HG02885 (cell line): ENCODE measurements around the gene PRKAG2.

ENCODE experiments used
- ATAC-seq: cut with Tn5 transposase; IDR thresholded peaks from one replicate; pipeline ENCODE4 v1.9.1; 2021; ENCODE audit warnings: mild to moderate bottlenecking; ENCODE audit not compliant: unreplicated experiment, poor library complexity

The PRKAG2 gene

DNA sequence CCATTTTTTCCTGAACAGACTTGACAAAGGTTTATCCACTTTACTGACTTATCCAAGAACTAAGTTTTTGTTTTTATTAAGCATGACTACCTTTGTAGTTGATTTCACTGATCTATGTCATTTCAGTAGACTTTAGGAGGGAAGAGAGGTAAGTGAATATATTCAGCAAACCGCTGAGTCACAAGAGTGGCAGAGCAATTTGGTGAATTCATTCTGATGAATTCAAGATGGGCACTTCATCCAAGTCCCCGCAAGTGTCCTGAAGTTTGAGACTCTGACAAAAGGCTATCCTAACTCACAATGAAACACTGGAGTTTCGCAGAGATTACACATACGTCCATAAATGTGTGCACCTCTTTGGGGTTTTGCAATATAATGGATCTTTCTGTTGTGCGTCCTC lies 255.0 kb downstream of the PRKAG2 start:
- ATAC-seq = no peak

DNA sequence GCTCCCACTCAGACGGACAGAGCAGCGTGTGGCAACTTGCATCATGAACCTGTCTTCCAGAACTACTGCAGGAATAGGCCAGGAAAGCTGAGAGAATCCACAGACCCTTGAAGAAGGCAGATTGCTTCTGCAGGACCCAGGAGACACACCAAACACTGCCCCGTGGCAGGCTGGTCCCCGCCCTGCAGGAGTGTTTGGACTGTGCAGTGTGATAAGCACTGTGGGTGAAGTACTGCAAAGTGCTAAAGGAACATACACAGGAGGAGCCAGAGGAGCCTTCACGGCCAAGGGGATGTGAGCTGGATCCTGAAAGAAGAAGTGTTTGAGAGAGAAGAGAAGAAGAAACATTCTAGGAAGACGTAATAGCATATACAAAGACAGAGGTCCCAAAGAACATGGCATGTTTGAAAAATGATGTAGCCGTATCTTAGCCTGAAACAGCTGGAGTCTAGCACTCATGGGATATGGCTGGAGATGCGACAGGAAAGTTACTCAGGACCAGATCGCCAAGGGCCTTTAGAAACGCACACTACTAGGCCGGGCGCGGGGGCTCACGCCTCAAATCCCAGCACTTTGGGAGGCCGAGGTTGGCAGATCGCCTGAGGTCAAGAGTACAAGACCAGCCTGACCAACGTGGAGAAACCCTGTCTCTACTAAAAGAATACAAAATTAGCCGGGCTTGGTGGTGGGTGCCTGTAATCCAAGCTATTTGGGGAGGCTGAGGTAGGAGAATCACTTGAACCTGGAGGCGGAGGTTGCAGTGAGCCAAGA lies 260.3 kb downstream of the PRKAG2 start:
- ATAC-seq = no peak

GRCh38 chr7:151615784-151616183 lies 261.1 kb downstream of the PRKAG2 start:
- no peak for ATAC-seq

GRCh38 chr7:151615058-151615457 lies 261.9 kb downstream of the PRKAG2 start:
- ATAC-seq = no peak

DNA sequence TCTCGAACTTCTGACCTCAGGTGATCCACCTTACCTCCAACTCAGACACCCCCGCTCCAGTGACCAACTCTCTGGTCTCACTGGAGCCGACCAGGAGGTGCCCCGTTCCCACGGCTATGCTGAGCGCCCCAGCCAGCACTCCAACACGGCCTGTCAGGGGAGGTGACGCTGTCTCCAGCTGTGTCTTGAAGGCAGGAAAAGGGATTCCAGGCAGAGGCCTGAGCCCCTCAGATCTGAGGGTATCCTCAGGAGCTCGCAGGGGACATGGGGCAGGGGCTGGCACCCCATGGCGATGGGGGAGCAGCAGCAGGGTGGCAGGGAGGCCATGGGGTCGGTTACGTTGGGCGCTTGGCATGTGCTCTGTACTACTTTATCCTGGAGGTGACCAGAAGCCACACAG lies 262.9 kb downstream of the PRKAG2 start:
- no peak for ATAC-seq

- no peak for ATAC-seq
These were observed 265.0 kb downstream of the PRKAG2 start for GRCh38 chr7:151611878-151612277.

- no peak for ATAC-seq
These were observed 265.9 kb downstream of the PRKAG2 start for GRCh38 chr7:151611041-151611440.

DNA sequence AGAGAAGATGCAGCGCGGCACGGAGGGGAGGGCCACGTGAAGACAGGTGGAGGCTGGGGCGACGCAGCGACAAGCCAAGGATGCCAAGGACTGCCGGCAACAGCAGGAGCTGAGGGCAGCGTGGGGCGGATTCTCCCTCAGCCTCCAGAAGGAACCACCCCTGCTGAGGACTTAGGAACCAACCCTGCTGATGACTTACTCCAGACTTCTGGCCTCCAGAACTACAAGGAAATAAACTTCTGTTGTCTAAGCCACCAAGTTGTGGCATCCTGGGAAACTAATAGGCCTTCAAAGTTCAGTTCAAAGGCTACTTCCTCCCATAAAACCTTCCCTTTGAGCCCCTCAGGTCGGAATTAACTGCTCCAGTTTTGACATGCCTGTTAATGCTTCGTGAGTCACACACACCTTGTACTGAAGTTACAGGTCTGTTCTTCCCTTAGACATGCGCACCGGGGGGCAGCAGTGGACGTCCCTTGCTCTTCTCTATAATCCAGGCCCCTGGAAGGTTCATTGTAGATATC lies 268.8 kb downstream of the PRKAG2 start:
- ATAC-seq = no peak

GRCh38 chr7:151607464-151607867 lies 269.4 kb downstream of the PRKAG2 start:
- ATAC-seq = no peak

- no peak for ATAC-seq
These were observed 273.0 kb downstream of the PRKAG2 start for GRCh38 chr7:151603951-151604350.

DNA sequence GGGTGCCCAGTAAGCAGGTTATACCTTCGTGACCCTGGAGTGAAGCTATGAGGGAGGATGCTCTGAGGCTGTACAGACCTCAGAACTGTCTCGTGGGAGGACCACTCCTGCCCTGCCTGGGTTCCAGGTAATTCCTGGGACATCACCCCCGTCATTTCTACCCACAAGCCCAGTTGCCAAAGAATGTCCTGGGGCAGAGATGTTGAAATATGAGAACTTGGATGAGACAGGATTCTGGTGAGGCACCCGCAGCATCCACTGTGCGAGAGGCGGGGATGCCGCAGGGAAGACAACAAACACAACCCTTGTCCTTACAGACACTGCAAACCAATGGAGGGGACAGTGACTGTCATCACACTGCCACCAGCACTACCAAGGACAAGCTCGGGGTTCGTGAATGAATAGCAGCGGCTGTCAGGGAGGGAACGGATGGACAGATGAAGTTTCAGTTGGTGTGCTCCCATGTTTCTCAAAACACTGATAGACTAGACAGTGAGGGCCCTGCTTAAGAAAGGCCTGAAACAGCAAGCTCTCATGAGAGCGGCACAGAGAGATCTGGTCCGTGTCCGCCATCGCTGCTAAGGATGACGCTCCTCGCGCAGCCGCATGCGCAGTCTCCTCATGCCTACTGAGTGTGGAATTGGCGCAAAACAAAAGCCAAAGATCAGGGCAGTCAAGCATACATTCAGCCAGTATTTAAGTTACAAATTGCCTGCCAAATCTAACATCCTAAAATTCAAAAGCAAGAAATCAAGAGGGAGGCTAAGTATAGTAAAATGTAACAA lies 275.2 kb downstream of the PRKAG2 start:
- ATAC-seq = no peak

DNA sequence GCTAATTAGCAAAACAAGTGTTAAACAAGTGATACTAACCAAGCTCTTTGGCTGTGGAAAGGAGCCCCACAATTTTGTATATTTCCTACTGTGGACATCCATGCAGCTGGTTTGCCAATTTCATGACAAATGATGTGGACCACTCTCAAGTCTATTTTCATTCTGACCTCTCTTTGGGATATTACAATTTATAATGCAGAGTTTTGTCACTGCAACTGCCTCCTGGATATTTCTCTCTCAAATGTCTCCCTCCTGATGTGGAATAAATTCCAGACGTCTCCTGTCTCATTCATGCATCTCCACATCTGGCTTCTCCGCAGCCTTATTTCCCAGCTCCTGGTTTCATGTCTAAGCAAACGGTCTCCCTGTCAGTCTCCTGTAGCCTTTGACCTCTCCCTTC lies 276.6 kb downstream of the PRKAG2 start:
- no peak for ATAC-seq

DNA sequence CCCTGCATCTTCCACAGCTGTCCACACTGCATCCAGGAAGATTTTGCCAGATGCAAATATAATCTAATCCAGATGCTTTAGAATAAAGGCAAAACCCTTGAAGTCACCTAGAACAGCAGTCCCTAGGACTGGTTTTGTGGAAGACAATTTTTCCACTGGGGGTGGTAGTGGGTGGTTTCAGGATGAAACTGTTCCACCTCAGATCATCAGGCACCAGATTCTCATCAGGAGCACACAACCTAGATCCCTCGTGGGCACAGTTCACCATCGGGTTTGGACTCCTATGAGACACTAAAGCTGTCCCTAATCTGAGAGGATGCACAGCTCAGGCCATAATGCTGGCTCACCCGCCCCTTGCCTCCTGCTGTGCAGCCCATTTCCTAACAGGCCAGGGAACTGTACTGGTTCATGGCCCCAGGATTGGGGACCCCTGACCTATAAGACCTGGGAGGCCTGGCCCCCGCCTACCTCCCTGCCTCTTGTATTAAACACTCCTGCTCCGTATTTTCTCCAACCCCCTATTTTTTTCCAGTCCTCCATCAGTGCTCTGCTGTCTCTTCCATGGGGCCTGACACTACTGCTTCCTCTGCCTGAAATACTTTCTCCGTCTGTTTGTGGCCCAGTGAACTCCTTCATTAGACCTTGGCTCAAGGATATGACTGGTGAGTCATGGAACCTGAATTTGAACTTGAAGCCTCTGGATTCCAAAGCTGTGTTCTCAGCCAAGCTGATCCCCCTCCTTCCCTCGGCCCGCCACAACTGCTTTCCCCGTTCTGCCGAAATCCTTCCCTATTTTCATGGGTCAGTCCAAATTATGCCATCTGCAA lies 277.3 kb downstream of the PRKAG2 start:
- no peak for ATAC-seq

- ATAC-seq = no peak
These were observed 279.1 kb downstream of the PRKAG2 start for GRCh38 chr7:151597541-151598444.

- no peak for ATAC-seq
These were observed 281.1 kb downstream of the PRKAG2 start for GRCh38 chr7:151595702-151596350.

- no peak for ATAC-seq
These were observed 283.9 kb downstream of the PRKAG2 start for GRCh38 chr7:151592868-151593486.

DNA sequence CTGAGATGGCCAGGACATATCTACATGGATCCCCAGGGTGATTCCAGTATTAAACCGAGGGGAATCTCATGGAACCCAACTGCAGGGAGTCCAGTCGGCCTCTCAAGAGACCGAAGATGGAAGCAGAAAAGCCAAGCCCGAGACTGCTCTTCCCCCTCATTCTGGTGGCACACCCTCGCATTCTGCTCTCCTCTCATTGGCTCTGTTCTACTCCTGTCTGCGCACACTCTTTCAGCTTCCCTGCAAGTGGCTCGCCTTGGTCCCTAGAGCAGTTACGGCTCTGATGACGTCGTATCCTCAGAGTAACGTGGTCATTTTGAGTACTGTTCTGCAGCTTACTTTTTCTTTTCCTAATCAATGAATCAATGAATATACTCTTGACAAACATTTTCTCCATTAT lies 284.6 kb downstream of the PRKAG2 start:
- no peak for ATAC-seq

DNA sequence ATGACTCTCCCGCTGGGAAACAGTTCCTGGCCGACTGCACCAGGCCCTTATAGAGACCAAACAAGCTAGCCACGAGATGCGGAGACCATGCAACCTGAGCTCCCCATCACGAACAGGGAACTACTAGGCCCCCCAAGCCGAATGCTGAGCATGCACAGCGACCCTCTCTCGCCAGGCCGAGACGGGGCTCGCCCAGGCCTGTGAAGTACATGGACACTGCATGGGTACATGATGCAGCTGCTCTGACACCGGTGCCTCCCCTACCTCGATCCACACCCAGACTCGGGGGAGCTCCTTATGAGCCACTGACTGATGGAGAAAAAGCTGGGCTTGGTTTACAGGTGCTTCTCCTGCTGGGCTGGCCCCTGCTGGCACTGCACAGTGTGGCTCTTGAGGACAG lies 285.0 kb downstream of the PRKAG2 start:
- ATAC-seq = no peak
